ENCODE results near the gene CHCHD6.

The CHCHD6 gene

DNA sequence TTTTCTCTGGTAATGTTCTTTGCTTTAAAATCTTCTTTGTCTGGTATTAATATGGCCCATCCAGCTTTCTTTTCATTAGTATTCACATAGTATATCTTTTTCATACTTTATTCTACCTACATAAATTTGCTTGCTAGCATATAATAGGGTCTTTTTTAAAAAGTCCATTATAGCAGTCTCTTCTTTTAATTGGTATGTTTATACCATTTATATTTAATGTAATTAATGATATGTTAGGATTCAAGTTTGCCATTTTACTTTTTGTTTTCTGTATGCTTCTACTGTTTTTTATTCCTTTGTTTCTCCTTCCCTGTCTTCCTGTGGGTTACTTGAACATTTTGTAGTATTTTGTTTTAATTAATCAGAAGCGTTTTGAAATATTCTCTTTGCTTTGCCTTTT, 89.0 kb downstream of the CHCHD6 start:
- TF ChIP-seq SIN3A (IDR thresholded peaks at IDR 0.05; ENCODE audit: borderline replicate concordance, insufficient read depth, low read length), result no peak
- no peak for TF ChIP-seq POLR2AphosphoS5 (IDR thresholded peaks at IDR 0.05; ENCODE audit: low read depth, low read length)
- no peak for TF ChIP-seq TAF1 (IDR thresholded peaks at IDR 0.05; ENCODE audit: borderline replicate concordance, insufficient read depth, low read length)
- no peak for TF ChIP-seq FOXP2 (optimal IDR thresholded peaks at IDR 0.05; ENCODE audit: borderline replicate concordance, extremely low read depth, extremely low read length, insufficient read depth)
- TF ChIP-seq, protein P1, sequence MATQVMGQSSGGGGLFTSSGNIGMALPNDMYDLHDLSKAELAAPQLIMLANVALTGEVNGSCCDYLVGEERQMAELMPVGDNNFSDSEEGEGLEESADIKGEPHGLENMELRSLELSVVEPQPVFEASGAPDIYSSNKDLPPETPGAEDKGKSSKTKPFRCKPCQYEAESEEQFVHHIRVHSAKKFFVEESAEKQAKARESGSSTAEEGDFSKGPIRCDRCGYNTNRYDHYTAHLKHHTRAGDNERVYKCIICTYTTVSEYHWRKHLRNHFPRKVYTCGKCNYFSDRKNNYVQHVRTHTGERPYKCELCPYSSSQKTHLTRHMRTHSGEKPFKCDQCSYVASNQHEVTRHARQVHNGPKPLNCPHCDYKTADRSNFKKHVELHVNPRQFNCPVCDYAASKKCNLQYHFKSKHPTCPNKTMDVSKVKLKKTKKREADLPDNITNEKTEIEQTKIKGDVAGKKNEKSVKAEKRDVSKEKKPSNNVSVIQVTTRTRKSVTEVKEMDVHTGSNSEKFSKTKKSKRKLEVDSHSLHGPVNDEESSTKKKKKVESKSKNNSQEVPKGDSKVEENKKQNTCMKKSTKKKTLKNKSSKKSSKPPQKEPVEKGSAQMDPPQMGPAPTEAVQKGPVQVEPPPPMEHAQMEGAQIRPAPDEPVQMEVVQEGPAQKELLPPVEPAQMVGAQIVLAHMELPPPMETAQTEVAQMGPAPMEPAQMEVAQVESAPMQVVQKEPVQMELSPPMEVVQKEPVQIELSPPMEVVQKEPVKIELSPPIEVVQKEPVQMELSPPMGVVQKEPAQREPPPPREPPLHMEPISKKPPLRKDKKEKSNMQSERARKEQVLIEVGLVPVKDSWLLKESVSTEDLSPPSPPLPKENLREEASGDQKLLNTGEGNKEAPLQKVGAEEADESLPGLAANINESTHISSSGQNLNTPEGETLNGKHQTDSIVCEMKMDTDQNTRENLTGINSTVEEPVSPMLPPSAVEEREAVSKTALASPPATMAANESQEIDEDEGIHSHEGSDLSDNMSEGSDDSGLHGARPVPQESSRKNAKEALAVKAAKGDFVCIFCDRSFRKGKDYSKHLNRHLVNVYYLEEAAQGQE (IDR thresholded peaks at IDR 0.05; ENCODE audit: insufficient read depth in 1 of 2, low read depth in 2 of 2, low read length in 2 of 2), result no peak

DNA sequence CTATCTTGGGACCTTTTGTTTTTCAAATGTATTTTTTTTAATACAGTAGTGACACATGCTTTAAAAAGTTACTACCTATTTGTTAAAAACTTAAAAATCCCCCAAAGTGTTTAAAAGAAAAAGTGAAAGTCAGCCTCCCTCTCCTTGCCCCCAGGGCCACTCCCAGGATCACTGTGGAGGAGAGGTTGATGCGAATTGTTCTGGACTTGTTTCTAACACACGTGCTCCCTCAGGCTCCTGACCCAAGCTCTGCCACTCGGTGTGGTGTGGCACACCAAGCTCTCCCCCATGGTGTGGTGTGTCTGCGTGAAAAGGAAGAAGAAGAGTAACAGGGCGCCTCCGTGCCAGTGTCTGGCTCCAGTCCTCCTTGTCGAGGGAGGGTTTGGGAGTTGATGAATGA, 93.5 kb downstream of the CHCHD6 start:
- no peak for TF ChIP-seq POLR2AphosphoS5 (IDR thresholded peaks at IDR 0.05; ENCODE audit: low read depth, low read length)
- TF ChIP-seq, protein P1 (IDR thresholded peaks at IDR 0.05; ENCODE audit: insufficient read depth in 1 of 2, low read depth in 2 of 2, low read length in 2 of 2), result no peak
- TF ChIP-seq FOXP2 (optimal IDR thresholded peaks at IDR 0.05; ENCODE audit: borderline replicate concordance, extremely low read depth, extremely low read length, insufficient read depth), result no peak
- TF ChIP-seq TAF1 (IDR thresholded peaks at IDR 0.05; ENCODE audit: borderline replicate concordance, insufficient read depth, low read length), result no peak
- TF ChIP-seq SIN3A (IDR thresholded peaks at IDR 0.05; ENCODE audit: borderline replicate concordance, insufficient read depth, low read length), result no peak

DNA sequence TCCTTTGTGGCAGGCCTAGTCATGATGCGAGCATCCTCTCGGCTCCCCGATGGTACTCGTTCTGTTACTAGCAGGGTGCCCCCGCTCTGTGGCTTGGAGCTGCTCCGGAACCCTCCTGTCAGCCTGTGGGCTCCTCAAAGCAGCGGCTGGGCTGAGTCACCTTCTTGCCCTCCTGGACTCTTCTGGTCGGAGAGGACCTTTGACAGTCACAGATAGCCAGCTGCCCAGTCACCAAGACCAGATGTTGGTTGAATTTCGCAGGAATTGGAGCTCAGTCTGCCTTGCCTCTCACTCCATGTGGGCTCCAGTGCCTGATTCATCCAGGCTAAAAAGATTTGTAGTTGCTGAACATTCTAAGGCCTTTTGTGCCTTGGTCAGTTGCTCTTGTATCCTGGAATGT, 94.5 kb downstream of the CHCHD6 start:
- TF ChIP-seq FOXP2 (optimal IDR thresholded peaks at IDR 0.05; ENCODE audit: borderline replicate concordance, extremely low read depth, extremely low read length, insufficient read depth), result no peak
- TF ChIP-seq POLR2AphosphoS5 (IDR thresholded peaks at IDR 0.05; ENCODE audit: low read depth, low read length), result no peak
- TF ChIP-seq, protein P1 (IDR thresholded peaks at IDR 0.05; ENCODE audit: insufficient read depth in 1 of 2, low read depth in 2 of 2, low read length in 2 of 2), result no peak
- TF ChIP-seq SIN3A (IDR thresholded peaks at IDR 0.05; ENCODE audit: borderline replicate concordance, insufficient read depth, low read length), result no peak
- TF ChIP-seq TAF1 (IDR thresholded peaks at IDR 0.05; ENCODE audit: borderline replicate concordance, insufficient read depth, low read length), result no peak

DNA sequence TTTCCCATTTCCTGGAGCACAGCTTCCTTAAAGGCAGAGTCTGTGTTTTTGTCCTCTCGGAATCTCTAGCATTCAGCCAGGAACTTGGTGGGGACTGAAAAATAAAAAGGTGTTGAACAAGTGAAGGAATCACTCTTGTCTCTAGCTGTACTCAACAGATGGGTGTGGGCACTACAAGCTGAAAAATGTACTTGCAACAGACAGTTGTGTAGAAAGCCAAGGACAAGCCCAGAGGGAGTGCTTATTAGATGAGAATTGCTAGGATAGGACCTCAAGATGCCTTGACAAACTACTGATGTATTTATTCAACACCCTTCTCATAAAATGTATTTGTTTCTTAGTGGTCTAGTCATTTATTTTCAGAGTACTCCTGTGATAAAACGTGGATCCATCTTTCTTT, 95.1 kb downstream of the CHCHD6 start:
- TF ChIP-seq FOXP2 (optimal IDR thresholded peaks at IDR 0.05; ENCODE audit: borderline replicate concordance, extremely low read depth, extremely low read length, insufficient read depth) (no peak), TAF1 (IDR thresholded peaks at IDR 0.05; ENCODE audit: borderline replicate concordance, insufficient read depth, low read length) (no peak), POLR2AphosphoS5 (IDR thresholded peaks at IDR 0.05; ENCODE audit: low read depth, low read length) (no peak), SIN3A (IDR thresholded peaks at IDR 0.05; ENCODE audit: borderline replicate concordance, insufficient read depth, low read length) (no peak)
- TF ChIP-seq, protein P1 (IDR thresholded peaks at IDR 0.05; ENCODE audit: insufficient read depth in 1 of 2, low read depth in 2 of 2, low read length in 2 of 2), result no peak

DNA sequence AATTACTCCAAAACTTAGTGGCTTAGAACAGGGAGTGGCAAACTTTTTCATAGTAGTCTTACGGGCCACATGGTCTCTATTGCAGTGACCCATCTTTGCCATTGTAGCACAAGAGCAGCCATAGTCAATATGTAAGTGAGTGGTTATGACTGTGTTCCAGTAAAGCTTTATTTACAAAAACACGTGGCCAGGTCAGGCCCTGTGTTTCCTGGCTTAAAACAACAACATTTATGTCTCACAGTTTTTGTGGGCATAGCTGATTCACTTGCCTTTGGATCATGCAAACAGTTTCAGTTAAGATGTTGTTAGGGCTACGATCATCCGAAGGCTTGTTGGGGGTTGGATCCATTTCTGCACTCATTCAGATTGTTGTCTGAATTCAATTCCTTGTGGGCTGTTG, 103.8 kb downstream of the CHCHD6 start:
- TF ChIP-seq FOXP2 (optimal IDR thresholded peaks at IDR 0.05; ENCODE audit: borderline replicate concordance, extremely low read depth, extremely low read length, insufficient read depth), result no peak
- no peak for TF ChIP-seq POLR2AphosphoS5 (IDR thresholded peaks at IDR 0.05; ENCODE audit: low read depth, low read length)
- TF ChIP-seq, protein P1 (IDR thresholded peaks at IDR 0.05; ENCODE audit: insufficient read depth in 1 of 2, low read depth in 2 of 2, low read length in 2 of 2), result no peak
- no peak for TF ChIP-seq SIN3A (IDR thresholded peaks at IDR 0.05; ENCODE audit: borderline replicate concordance, insufficient read depth, low read length)
- TF ChIP-seq TAF1 (IDR thresholded peaks at IDR 0.05; ENCODE audit: borderline replicate concordance, insufficient read depth, low read length), result no peak
